HUES48 (cell line): ENCODE results near the gene S100A7A.

Experiments used
- H3K27ac ChIP-seq: one replicate; pipeline ENCODE4 v1.7.0; 2013; ENCODE audit warnings: low read depth, low read length, inconsistent platforms
- H3K27me3 ChIP-seq: 2 replicates; pipeline ENCODE4 v1.6.1; 2013; ENCODE audit warnings: mild to moderate bottlenecking, low read length; ENCODE audit not compliant: control insufficient read depth, insufficient read depth
- H3K36me3 ChIP-seq: 2 replicates; pipeline ENCODE4 v1.6.1; 2013; ENCODE audit warnings: low read length; ENCODE audit not compliant: control insufficient read depth, insufficient read depth
- H3K4me1 ChIP-seq: 2 replicates; pipeline ENCODE4 v1.6.1; 2013; ENCODE audit warnings: mild to moderate bottlenecking, low read length; ENCODE audit not compliant: control insufficient read depth, insufficient read depth
- H3K4me3 ChIP-seq: 2 replicates; pipeline ENCODE4 v1.5.1; 2013; ENCODE audit warnings: mild to moderate bottlenecking, low read depth, low read length
- H3K9ac ChIP-seq: 2 replicates; pipeline ENCODE4 v1.6.1; 2013; ENCODE audit warnings: mild to moderate bottlenecking, low read depth, low read length, moderate library complexity
- H3K9me3 ChIP-seq: 2 replicates; pipeline ENCODE4 v1.6.1; 2013; ENCODE audit warnings: low read length; ENCODE audit not compliant: control insufficient read depth, insufficient read depth

The S100A7A gene

DNA sequence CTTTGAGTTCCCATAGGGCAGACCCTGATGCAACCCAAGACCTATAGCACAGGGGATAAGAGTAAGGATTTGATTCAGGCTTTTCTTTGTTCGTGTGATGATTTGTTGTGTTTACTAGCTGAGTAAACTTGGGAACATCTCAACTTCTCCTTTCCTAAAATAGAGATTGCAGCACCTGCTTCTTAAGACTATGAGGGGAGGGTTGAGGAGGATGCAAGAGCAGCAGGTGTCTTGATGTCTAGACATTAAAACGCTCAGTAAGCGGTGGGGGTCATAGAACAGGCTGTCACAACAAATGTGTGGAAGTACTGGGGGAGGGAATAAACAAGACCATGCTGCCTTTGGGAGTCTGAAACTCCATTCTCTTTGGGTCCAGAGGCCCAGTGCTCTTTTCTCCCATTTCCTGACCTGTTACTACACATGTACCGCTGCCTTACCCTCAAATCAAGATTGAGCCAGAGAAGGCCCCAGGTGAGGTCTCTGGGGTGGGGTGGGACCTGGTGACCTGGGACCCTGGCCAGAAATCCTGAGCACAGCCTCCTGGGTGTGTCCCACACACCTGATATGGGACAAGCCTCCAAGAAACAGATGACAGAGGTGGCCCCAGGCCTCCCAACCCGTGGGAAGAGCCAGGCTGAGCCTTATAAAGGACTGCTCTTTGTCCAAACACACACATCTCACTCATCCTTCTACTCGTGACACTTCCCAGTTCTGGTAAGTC is at the start of gene S100A7A:
Gene S100A7A (plus strand): TSS at position 671 of the 721 bp plus-strand sequence. CDS start 1,563 bp downstream, outside the sequence.
- Histone ChIP-seq H3K9me3 (no peaks in the 10 kb centered on the region), H3K36me3 (no peaks in the 10 kb centered on the region), H3K27ac (no peak within 1 kb of the TSS), H3K4me1 (no peaks in the 10 kb centered on the region), H3K9ac (no peak within 1 kb of the TSS), H3K27me3 (no peaks in the 10 kb centered on the region), H3K4me3 (no peak within 1 kb of the TSS)

DNA sequence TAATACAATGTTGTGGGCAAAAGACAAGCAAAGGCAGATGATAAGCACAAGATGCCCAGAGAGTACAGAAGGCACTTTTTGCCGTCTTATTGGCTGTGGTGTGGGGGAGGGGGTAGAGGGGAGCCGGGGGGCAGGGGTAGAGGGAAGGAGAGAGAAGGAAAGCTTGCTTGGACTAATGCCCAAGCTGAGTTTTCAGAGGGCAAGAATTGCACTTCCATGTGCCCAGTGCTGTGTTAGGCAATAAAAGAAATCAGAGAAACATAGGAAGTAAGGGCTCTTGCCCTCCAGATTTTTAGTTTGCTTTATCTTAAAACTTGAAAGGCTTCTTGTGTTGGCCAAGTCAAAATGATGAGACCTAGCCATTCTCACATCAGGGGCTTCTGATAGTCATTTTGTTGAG is 49.2 kb upstream of the S100A7A start:
- Histone ChIP-seq H3K4me1 (no peaks in the 10 kb centered on the region), H3K4me3 (no peak overlapping the region), H3K36me3 (no peaks in the 10 kb centered on the region), H3K9me3 (no peaks in the 10 kb centered on the region; the same call in 1 of the 2 replicates), H3K27ac (no peak overlapping the region), H3K9ac (no peak overlapping the region), H3K27me3 (no peaks in the 10 kb centered on the region)

DNA sequence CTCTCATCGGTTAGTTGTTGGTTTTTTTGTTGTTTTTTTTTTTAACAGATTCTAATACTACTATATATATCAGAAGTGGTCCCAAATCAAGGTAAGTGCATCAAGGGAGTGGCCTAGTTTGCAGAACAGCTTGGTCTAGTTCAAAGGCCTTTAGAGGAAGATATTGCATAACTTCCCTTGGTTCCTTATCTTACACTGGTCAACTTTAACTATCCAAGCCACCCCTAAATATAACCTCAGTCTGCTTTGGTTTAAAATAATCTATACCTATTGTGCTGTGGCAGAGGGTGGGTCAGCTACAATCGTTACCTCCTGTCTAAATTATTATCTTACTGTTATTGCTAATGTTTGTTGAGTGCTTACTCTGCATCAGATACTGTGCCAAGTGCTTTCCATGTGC is 47.8 kb upstream of the S100A7A start:
- H3K36me3 ChIP-seq = no peaks in the 10 kb centered on the region
- H3K27me3 ChIP-seq = no peaks in the 10 kb centered on the region
- H3K4me3 ChIP-seq = no peak overlapping the region
- no peak overlapping the region for H3K27ac ChIP-seq
- H3K9ac ChIP-seq = no peak overlapping the region
- no peaks in the 10 kb centered on the region for H3K4me1 ChIP-seq
- H3K9me3 ChIP-seq = no peaks in the 10 kb centered on the region; the same call in 1 of the 2 replicates

DNA sequence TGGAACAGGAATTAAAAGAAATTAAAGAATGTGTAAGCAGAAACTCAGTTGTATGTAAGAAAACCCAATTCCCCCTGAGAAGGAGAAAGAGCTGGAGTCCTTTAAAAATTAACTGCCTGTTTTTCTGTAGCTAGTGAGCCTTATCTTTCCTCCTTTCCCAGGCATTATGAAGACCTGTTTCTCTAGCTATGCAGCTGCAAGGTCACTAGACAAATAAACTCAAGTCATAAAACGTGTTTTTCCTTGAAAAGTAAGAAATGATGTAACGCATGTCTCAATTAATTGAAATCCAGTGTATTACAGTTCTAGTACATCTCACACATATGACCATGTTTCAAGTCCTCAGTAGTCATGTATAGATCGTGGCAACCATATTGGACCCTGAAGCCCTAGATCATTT is 46.2 kb upstream of the S100A7A start:
- Histone ChIP-seq H3K36me3 (no peaks in the 10 kb centered on the region), H3K9ac (no peak overlapping the region), H3K27ac (no peak overlapping the region), H3K27me3 (no peaks in the 10 kb centered on the region), H3K9me3 (no peaks in the 10 kb centered on the region; the same call in 1 of the 2 replicates), H3K4me1 (no peaks in the 10 kb centered on the region), H3K4me3 (no peak overlapping the region)

DNA sequence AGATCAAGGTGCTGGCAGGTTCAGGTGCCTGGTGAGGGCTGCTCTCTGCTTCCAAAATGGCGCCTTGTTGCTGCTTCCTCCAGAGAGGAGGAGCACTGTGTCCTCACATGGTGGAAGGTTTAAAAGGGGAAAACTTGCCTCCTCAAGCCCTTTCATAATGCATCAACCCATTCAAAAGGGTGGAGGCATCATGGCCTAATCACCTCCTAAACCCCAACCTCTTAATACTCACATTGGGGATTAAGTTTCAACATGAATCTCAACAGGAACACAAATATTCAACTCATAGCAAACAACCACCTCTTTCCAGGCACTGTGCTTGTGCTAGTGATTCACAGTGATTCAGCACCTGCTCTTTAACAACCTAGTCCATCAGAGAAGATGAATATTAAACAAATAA is 45.1 kb upstream of the S100A7A start:
- H3K4me3 ChIP-seq = no peak overlapping the region
- H3K36me3 ChIP-seq = no peaks in the 10 kb centered on the region
- no peaks in the 10 kb centered on the region; the same call in 1 of the 2 replicates for H3K9me3 ChIP-seq
- no peak overlapping the region for H3K27ac ChIP-seq
- no peaks in the 10 kb centered on the region for H3K27me3 ChIP-seq
- no peak overlapping the region for H3K9ac ChIP-seq
- H3K4me1 ChIP-seq = no peaks in the 10 kb centered on the region

- H3K4me3 ChIP-seq = no peak overlapping the region
- H3K27ac ChIP-seq = no peak overlapping the region
- peaks cover 3% of the 10 kb centered on the region; the same call in 1 of the 2 replicates for H3K9me3 ChIP-seq
- H3K9ac ChIP-seq = no peak overlapping the region
- no peaks in the 10 kb centered on the region for H3K4me1 ChIP-seq
- no peaks in the 10 kb centered on the region for H3K36me3 ChIP-seq
- H3K27me3 ChIP-seq = no peaks in the 10 kb centered on the region
Observed at GRCh38 chr1:153372571-153372970, 43.7 kb upstream of the S100A7A start.

GRCh38 chr1:153374071-153374470 is 42.2 kb upstream of the S100A7A start:
- Histone ChIP-seq H3K9me3 (peaks cover 3% of the 10 kb centered on the region; the same call in 1 of the 2 replicates), H3K27me3 (no peaks in the 10 kb centered on the region), H3K27ac (no peak overlapping the region), H3K36me3 (no peaks in the 10 kb centered on the region), H3K9ac (no peak overlapping the region), H3K4me1 (no peaks in the 10 kb centered on the region), H3K4me3 (no peak overlapping the region)

GRCh38 chr1:153375511-153375910 is 40.8 kb upstream of the S100A7A start, which contains the start of gene S100A12:
Gene S100A12 (minus strand): TSS chr1:153375621. CDS start chr1:153374592, 1,029 bp downstream.
- Histone ChIP-seq H3K27ac (no peak within 1 kb of the TSS), H3K36me3 (no peaks in the 10 kb centered on the region), H3K9me3 (peaks cover 3% of the 10 kb centered on the region; the same call in 1 of the 2 replicates), H3K4me1 (no peaks in the 10 kb centered on the region), H3K9ac (no peak within 1 kb of the TSS), H3K4me3 (no peak within 1 kb of the TSS), H3K27me3 (no peaks in the 10 kb centered on the region)

DNA sequence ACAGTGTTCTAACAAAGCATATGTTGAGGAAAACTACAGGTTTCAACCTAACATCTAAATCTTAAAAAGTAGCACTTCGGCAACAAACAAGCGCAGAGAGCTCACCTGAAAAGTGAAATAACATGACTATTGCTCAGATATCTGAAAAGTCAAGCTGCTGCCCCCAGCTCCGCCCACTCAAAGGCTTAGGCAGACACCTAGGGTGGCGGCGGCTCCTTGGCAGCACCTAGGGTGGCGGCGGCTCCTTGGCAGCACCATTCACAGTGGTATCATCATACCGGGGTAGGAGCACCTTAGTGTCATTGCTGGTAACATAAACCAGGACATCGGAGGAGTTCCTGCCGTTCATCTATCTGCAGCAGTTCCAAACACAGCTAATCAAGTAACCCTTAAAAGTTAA is 36.7 kb upstream of the S100A7A start:
- H3K4me1 ChIP-seq = no peaks in the 10 kb centered on the region
- no peaks in the 10 kb centered on the region for H3K27me3 ChIP-seq
- H3K36me3 ChIP-seq = no peaks in the 10 kb centered on the region
- H3K9me3 ChIP-seq = 0 out of 2 replicates have a peak, but pooled peaks cover 3% of the 10 kb centered on the region
- H3K27ac ChIP-seq = no peak overlapping the region
- H3K9ac ChIP-seq = no peak overlapping the region
- no peak overlapping the region for H3K4me3 ChIP-seq

GRCh38 chr1:153380711-153381110 is 35.6 kb upstream of the S100A7A start:
- H3K27me3 ChIP-seq = no peaks in the 10 kb centered on the region
- H3K27ac ChIP-seq = no peak overlapping the region
- H3K9ac ChIP-seq = no peak overlapping the region
- H3K9me3 ChIP-seq = 0 out of 2 replicates have a peak, but pooled peaks cover 3% of the 10 kb centered on the region
- no peak overlapping the region for H3K4me3 ChIP-seq
- no peaks in the 10 kb centered on the region for H3K36me3 ChIP-seq
- no peaks in the 10 kb centered on the region for H3K4me1 ChIP-seq

- Histone ChIP-seq H3K9me3 (no peaks in the 10 kb centered on the region), H3K27ac (no peak overlapping the region), H3K4me1 (no peaks in the 10 kb centered on the region), H3K36me3 (no peaks in the 10 kb centered on the region), H3K9ac (no peak overlapping the region), H3K27me3 (no peaks in the 10 kb centered on the region), H3K4me3 (no peak overlapping the region)
Observed at GRCh38 chr1:153384958-153385580, 31.3 kb upstream of the S100A7A start.
